Naive thymus-derived CD4-positive, alpha-beta T cell (primary cell): ENCODE results near the gene EFHD1. TPM values are rescaled to one million over a fixed set of nuclear protein-coding genes. Genes with fewer than 3 reads are reported as not detected.

Experiments
- ATAC-seq: fragments of 150-1000 bp; cut with Tn5 transposase; 2 replicates; pipeline ENCODE4 v1.10.0; 2021; ENCODE audit warnings: mild to moderate bottlenecking, moderate library complexity
- CTCF ChIA-PET: fragments of 350-600 bp; sonication (Branson Sonifier 250); formaldehyde crosslinking; loops from one replicate; lab custom pipeline; 2021; ENCODE audit warnings: antibody characterized with exemption; lab: Charles Lee
- POLR2A ChIA-PET: fragments of 350-600 bp; sonication (Branson Sonifier 250); formaldehyde crosslinking; loops from one replicate; lab custom pipeline; 2021; ENCODE audit warnings: antibody characterized with exemption, inconsistent platforms; lab: Charles Lee
- DNase-seq, 9 donors: peaks; one replicate each; pipeline versions ENCODE4 v3.0.0 to v3.0.0-alpha.2; 2020 to 2022; ENCODE audit warnings: mixed read lengths in 1 of 9
- H3K27ac ChIP-seq: one replicate; pipeline ENCODE4 v1.7.0; 2013; ENCODE audit warnings: mild to moderate bottlenecking, low read depth, low read length, moderate library complexity
- H3K27me3 ChIP-seq, 2 donors: one replicate each; pipeline ENCODE4 v1.7.0; 2013; ENCODE audit warnings: low read length in 2 of 2, mild to moderate bottlenecking in 2 of 2, moderate library complexity in 2 of 2; ENCODE audit not compliant: control insufficient read depth in 2 of 2, insufficient read depth in 2 of 2
- H3K36me3 ChIP-seq, 3 experiments: 1 replicate in 2 of 3; 2 replicates in 1 of 3; pipeline ENCODE4 v1.7.0; 2013; ENCODE audit warnings: low read length in 3 of 3, mild to moderate bottlenecking in 3 of 3, moderate library complexity in 1 of 3; ENCODE audit not compliant: insufficient read depth in 3 of 3, control insufficient read depth in 2 of 3
- H3K4me1 ChIP-seq, 2 donors: one replicate each; pipeline ENCODE4 v1.7.0; 2013; ENCODE audit warnings: low read length in 2 of 2, mild to moderate bottlenecking in 2 of 2, moderate library complexity in 1 of 2; ENCODE audit not compliant: control insufficient read depth in 2 of 2, insufficient read depth in 2 of 2
- H3K4me3 ChIP-seq: 2 replicates; pipeline ENCODE4 v1.7.0; 2013; ENCODE audit warnings: mild to moderate bottlenecking, low read length
- H3K9me3 ChIP-seq, 3 experiments: 1 replicate in 2 of 3; 2 replicates in 1 of 3; pipeline ENCODE4 v1.7.0; 2013; ENCODE audit warnings: low read length in 3 of 3; ENCODE audit not compliant: control insufficient read depth in 2 of 3
- H3K27ac Mint-ChIP-seq, 9 donors: one replicate each; pipeline ENCODE4 v1.8.0; 2020 to 2022; ENCODE audit warnings: mixed read lengths in 9 of 9, mild to moderate bottlenecking in 8 of 9, moderate library complexity in 5 of 9, inconsistent platforms in 2 of 9
- H3K27me3 Mint-ChIP-seq, 5 donors: one replicate each; pipeline ENCODE4 v1.8.0; 2021 to 2022; ENCODE audit warnings: mixed read lengths in 5 of 5, mild to moderate bottlenecking in 1 of 5
- H3K36me3 Mint-ChIP-seq, 5 donors: one replicate each; pipeline ENCODE4 v1.8.0; 2020 to 2022; ENCODE audit warnings: mixed read lengths in 5 of 5, mild to moderate bottlenecking in 3 of 5, inconsistent platforms in 1 of 5
- H3K4me1 Mint-ChIP-seq, 7 donors: one replicate each; pipeline ENCODE4 v1.8.0; 2020 to 2022; ENCODE audit warnings: mixed read lengths in 7 of 7, mild to moderate bottlenecking in 3 of 7, inconsistent platforms in 1 of 7
- H3K4me3 Mint-ChIP-seq, 10 donors: one replicate each; pipeline ENCODE4 v1.8.0; 2020 to 2022; ENCODE audit warnings: mild to moderate bottlenecking in 10 of 10, mixed read lengths in 10 of 10, moderate library complexity in 6 of 10, inconsistent platforms in 2 of 10
- H3K9me3 Mint-ChIP-seq, 11 donors: one replicate each; pipeline ENCODE4 v1.8.0; 2020 to 2022; ENCODE audit warnings: mixed read lengths in 11 of 11, mild to moderate bottlenecking in 4 of 11, inconsistent platforms in 1 of 11, moderate library complexity in 1 of 11
- intact Hi-C, 2 donors: fragments of 100-400 bp; cut with micrococcal nuclease; formaldehyde crosslinking; loops; one replicate each; pipeline ENCODE4 v1.15.1; 2023
- polyA plus RNA-seq, 2 donors: library from polyadenylated mRNA; unstranded; fragments of 300-500 nt; fragmentation: Illumina TruSeq; gene quantifications; one replicate each; pipeline ENCODE4 v1.2.3, GENCODE V29; 2021
- total RNA-seq, 6 experiments: library from RNA in 5 of 6; stranded (reverse) in 5 of 6; gene quantifications; 1 replicate in 5 of 6; 2 replicates in 1 of 6; pipeline ENCODE4 v1.2.3 and lab custom pipeline; 2021 to 2026

EFHD1 gene
- total and polyA plus RNA-seq, 7 experiments from 2014 or later: 0.70 to 4.4 (median 2.2) TPM

DNA sequence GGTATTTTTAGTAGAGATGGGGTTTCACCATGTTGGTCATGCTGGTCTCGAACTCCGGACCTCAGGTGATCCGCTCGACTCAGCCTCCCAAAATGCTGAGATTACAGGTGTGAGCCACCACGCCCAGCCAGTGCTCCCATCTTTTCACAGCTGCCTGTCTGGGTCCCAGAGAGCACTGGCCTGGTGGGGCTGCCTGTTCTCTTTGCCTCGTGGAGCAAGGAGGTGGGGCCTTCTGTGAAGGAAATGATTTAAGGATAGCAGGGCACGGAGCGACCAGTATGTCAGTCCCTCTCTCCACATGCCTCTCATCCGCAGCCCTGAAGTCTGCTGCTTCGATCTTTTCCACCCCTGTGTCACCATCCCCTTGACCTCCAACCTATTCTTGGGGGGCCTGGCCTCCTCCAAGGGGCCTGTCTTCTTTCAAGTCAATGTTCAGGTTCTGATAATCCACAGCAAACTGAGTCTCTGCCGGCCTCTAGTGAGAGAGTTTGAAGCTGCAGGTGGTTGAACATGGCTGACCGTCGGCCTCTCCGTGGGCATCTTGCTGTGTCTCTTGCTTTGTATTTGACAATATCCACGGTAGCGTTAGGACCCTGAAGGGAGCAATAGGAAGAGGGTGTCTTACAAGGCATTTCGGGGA is 35.5 kb downstream of the EFHD1 start:
- no peaks in the 10 kb centered on the region for H3K4me1 ChIP-seq
- POLR2A ChIA-PET: no interaction called here
- ATAC-seq: no peak
- no peaks in the 10 kb centered on the region for H3K9me3 Mint-ChIP-seq
- intact Hi-C loops: loop anchor here in 1 of 2 donors (1.0 to 2.0 kb wide), 2 partner anchors 58 to 62 kb away; no protein-coding TSS in a partner anchor
- no peaks in the 10 kb centered on the region for H3K9me3 ChIP-seq
- CTCF ChIA-PET: no interaction called here
- H3K27ac ChIP-seq: no peak overlapping the region
- H3K4me3 Mint-ChIP-seq: no peak overlapping the region
- DNase-seq: no peak
- H3K36me3 Mint-ChIP-seq: no peaks in the 10 kb centered on the region
- H3K4me3 ChIP-seq: no peak overlapping the region
- peaks cover 0 to 9% (median 4%) of the 10 kb centered on the region in 5 donors for H3K27me3 Mint-ChIP-seq
- no peaks in the 10 kb centered on the region for H3K36me3 ChIP-seq
- no peak overlapping the region for H3K27ac Mint-ChIP-seq
- H3K27me3 ChIP-seq: no peaks in the 10 kb centered on the region
- H3K4me1 Mint-ChIP-seq: no peaks in the 10 kb centered on the region

DNA sequence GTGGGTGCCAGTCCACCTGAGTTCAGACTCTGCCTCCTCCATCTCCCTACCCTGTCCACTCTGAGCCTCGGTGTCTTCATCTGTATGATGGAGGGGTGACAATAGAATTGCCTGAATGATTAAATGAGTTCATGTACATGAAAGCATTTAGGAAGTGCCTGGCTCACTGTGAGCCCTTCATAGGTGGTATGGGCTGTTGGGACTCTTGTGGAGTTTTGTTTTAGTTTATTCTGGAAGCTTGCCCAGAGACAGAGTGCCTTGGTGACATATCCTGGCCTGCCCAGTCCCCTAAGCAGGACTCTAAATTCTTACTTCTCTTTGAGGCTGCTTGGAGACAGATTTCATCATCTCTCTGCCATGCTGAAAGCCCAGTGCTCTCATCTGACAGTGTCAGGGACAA is 39.2 kb downstream of the EFHD1 start:
- no peak for ATAC-seq

DNA sequence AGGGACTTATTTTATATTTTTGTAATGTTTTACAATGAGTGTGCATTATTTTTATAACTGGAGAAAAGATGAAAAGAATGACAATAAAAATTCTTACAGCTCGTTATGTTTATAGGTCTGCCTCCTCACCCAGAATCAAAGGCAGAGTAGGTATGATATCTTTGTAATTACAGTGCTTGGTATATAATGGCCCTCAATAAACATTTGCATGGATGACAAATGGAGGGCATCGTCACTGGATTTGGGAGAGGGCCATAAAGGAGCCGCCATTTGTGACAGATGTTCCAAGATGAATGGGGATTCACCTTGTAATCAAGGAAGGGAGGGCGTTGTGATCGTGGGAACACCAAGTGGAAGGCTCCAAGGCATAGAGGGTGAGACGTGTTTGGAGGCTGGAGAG is 41.1 kb downstream of the EFHD1 start:
- Histone ChIP-seq H3K4me1 (no peaks in the 10 kb centered on the region), H3K4me3 (no peak overlapping the region), H3K36me3 (no peaks in the 10 kb centered on the region), H3K27me3 (no peaks in the 10 kb centered on the region), H3K27ac (no peak overlapping the region), H3K9me3 (no peaks in the 10 kb centered on the region)
- POLR2A ChIA-PET: no interaction called here
- peaks cover 0 to 1% (median 0%) of the 10 kb centered on the region in 11 donors for H3K9me3 Mint-ChIP-seq
- intact Hi-C loops: no loop called here
- DNase-seq: no peak
- no peak overlapping the region for H3K4me3 Mint-ChIP-seq
- no peaks in the 10 kb centered on the region for H3K36me3 Mint-ChIP-seq
- H3K4me1 Mint-ChIP-seq: peaks cover 0 to 7% (median 0%) of the 10 kb centered on the region in 7 donors
- H3K27ac Mint-ChIP-seq: no peak overlapping the region
- CTCF ChIA-PET: no interaction called here
- peaks cover 8 to 24% (median 10%) of the 10 kb centered on the region in 5 donors for H3K27me3 Mint-ChIP-seq
- no peak for ATAC-seq

More for the DNA sequence above, 39.2 kb downstream of the EFHD1 start:
- no peak overlapping the region for H3K4me3 Mint-ChIP-seq
- peaks cover 0 to 1% (median 0%) of the 10 kb centered on the region in 11 donors for H3K9me3 Mint-ChIP-seq
- intact Hi-C loops: no loop called here
- no peak overlapping the region for H3K4me3 ChIP-seq
- H3K27me3 Mint-ChIP-seq: peaks cover 0 to 17% (median 8%) of the 10 kb centered on the region in 5 donors
- ChIA-PET CTCF (no interaction called here), POLR2A (no interaction called here)
- H3K27me3 ChIP-seq: no peaks in the 10 kb centered on the region
- no peaks in the 10 kb centered on the region for H3K36me3 ChIP-seq
- no peaks in the 10 kb centered on the region for H3K36me3 Mint-ChIP-seq
- no peak overlapping the region for H3K27ac Mint-ChIP-seq
- no peak overlapping the region for H3K27ac ChIP-seq
- H3K9me3 ChIP-seq: no peaks in the 10 kb centered on the region
- H3K4me1 ChIP-seq: no peaks in the 10 kb centered on the region
- DNase-seq: no peak
- H3K4me1 Mint-ChIP-seq: peaks cover 0 to 7% (median 0%) of the 10 kb centered on the region in 7 donors

DNA sequence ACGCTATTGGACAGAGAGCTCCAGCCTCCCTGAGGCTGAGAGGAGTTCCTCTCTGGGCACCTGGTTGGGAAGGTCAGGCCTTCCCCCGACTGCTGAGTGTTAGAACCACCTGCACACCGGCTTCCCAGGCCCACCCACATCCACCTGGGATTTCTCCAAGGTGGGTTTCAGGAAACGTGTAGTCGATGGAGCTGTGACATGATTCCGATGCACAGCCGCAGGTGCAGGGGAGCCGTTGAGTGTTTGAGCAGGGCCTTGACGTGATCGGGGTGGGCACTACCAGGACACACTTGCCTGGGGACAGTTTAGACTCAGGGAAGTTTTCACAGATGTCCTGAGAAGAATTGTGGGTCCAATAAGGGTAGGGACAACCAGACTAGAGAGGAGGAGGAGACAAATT is 42.0 kb downstream of the EFHD1 start:
- Histone ChIP-seq H3K4me3 (no peak overlapping the region), H3K9me3 (no peaks in the 10 kb centered on the region), H3K4me1 (no peaks in the 10 kb centered on the region), H3K27me3 (no peaks in the 10 kb centered on the region), H3K27ac (no peak overlapping the region), H3K36me3 (no peaks in the 10 kb centered on the region)
- DNase-seq (no peak), ATAC-seq (no peak)
- Mint-ChIP-seq H3K36me3 (no peaks in the 10 kb centered on the region), H3K4me1 (peaks cover 0 to 7% (median 0%) of the 10 kb centered on the region in 7 donors), H3K27me3 (peaks cover 8 to 28% (median 14%) of the 10 kb centered on the region in 5 donors), H3K27ac (peak overlapping the region in 3 of 9 donors; percentile 7 to 68 (median 45)), H3K9me3 (peaks cover 0 to 1% (median 0%) of the 10 kb centered on the region in 11 donors), H3K4me3 (no peak overlapping the region)
- ChIA-PET POLR2A (no interaction called here), CTCF (interaction anchor here (0.7 kb wide), 1 partner anchor 461 kb away, joined by 3 read pairs; no protein-coding TSS in a partner anchor)
- intact Hi-C loops: no loop called here

DNA sequence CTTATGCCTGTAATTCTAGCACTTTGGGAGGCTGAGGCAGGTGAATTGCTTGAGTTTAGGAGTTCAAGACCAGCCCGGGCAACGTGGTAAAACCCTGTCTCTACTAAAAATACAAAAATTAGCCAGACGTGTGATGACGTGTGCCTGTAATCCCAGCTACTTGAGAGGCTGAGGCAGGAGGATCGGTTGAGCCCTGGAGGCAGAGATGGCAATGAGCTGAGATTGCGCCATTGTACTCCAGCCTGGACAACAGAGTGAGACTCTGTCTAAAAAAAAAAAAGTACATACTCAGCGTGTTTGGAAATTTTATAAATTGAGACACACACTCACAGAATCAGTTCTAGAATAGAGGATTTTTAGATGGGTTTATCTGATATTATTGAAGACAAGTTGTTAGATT is 46.6 kb downstream of the EFHD1 start:
- Mint-ChIP-seq H3K9me3 (peaks cover 0 to 3% (median 0%) of the 10 kb centered on the region in 11 donors), H3K27ac (no peak overlapping the region), H3K4me1 (peaks cover 0 to 7% (median 0%) of the 10 kb centered on the region in 7 donors), H3K4me3 (no peak overlapping the region), H3K27me3 (peaks cover 5 to 32% (median 22%) of the 10 kb centered on the region in 5 donors), H3K36me3 (no peaks in the 10 kb centered on the region)
- ATAC-seq (no peak), DNase-seq (no peak)
- Histone ChIP-seq H3K36me3 (no peaks in the 10 kb centered on the region), H3K9me3 (no peaks in the 10 kb centered on the region), H3K4me3 (no peak overlapping the region), H3K27ac (no peak overlapping the region), H3K27me3 (no peaks in the 10 kb centered on the region), H3K4me1 (no peaks in the 10 kb centered on the region)
- intact Hi-C loops: no loop called here
- ChIA-PET POLR2A (no interaction called here), CTCF (no interaction called here)

DNA sequence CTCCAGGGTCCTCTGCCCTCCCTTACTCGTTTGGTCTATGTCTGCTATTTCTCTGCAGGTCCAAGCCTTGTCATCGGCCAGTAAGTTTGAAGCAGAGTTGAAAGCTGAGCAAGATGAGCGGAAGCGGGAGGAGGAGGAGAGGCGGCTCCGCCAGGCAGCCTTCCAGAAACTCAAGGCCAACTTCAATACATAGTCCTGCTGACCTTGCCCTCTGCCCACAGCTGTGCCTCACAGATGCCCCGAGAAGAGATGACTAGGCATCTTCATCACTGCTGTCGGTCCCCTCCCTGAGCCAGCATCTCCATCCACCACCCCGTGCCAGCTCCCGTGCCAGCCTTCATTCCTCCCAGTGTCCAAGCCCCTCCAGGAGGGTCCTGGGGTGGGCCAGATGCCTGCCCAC is 48.1 kb downstream of the EFHD1 start:
- Histone ChIP-seq H3K4me3 (no peak overlapping the region), H3K4me1 (no peaks in the 10 kb centered on the region), H3K36me3 (no peaks in the 10 kb centered on the region), H3K9me3 (no peaks in the 10 kb centered on the region), H3K27me3 (no peaks in the 10 kb centered on the region), H3K27ac (no peak overlapping the region)
- ChIA-PET CTCF (no interaction called here), POLR2A (no interaction called here)
- intact Hi-C loops: no loop called here
- no peak for DNase-seq
- Mint-ChIP-seq H3K27me3 (peaks cover 5 to 34% (median 16%) of the 10 kb centered on the region in 5 donors), H3K27ac (peak overlapping the region in 1 of 9 donors; percentile 28), H3K4me3 (no peak overlapping the region), H3K4me1 (peaks cover 0 to 2% (median 0%) of the 10 kb centered on the region in 7 donors), H3K9me3 (peaks cover 0 to 2% (median 0%) of the 10 kb centered on the region in 11 donors), H3K36me3 (no peaks in the 10 kb centered on the region)
- no peak for ATAC-seq
